ENCODE data around the gene H3-3A.

DNA sequence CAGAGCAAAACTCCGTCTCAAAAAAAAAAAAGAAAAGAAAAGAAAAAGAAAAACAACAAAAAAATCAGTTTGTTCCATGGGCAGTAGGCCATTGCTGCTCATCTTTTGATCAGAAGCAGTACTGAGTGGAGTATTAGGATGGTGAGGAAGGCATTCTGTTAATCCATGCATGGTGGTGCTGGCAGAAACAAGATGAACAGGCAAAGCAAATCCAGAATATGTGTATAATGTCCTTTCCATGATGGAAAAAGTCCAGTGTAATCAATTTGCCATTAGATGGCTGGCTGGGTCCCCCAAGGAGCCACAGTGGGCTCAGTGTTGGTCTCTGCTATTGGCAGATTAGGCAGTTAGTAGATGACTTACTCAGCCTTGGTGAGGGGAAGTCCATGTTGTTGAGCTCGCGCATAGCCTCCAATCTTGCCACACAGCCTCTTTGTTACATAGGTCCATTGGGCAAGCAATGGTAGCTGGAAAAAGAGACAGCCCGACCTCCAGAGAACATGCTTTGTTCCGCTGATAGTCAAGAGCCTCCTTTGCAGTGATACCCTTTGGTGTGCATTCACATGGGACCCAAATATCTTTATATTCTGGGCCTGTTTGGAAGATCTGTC, 23.3 kb downstream of the H3-3A start:
- TF ChIP-seq, protein P1, sequence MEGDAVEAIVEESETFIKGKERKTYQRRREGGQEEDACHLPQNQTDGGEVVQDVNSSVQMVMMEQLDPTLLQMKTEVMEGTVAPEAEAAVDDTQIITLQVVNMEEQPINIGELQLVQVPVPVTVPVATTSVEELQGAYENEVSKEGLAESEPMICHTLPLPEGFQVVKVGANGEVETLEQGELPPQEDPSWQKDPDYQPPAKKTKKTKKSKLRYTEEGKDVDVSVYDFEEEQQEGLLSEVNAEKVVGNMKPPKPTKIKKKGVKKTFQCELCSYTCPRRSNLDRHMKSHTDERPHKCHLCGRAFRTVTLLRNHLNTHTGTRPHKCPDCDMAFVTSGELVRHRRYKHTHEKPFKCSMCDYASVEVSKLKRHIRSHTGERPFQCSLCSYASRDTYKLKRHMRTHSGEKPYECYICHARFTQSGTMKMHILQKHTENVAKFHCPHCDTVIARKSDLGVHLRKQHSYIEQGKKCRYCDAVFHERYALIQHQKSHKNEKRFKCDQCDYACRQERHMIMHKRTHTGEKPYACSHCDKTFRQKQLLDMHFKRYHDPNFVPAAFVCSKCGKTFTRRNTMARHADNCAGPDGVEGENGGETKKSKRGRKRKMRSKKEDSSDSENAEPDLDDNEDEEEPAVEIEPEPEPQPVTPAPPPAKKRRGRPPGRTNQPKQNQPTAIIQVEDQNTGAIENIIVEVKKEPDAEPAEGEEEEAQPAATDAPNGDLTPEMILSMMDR (IDR thresholded peaks at IDR 0.05), result no peak
- TF ChIP-seq POLR2A (IDR thresholded peaks at IDR 0.05), result no peak

Measured in Peyer's patch (tissue), 4 donors.